Measurements from ENCODE around the gene CCPG1.

- TF ChIP-seq EZH2 (IDR thresholded peaks at IDR 0.05; ENCODE audit: borderline replicate concordance, low read length): no peak
- TF ChIP-seq CTCF (conservative IDR thresholded peaks at IDR 0.05 in 1 of 2, IDR thresholded peaks at IDR 0.05 in 1 of 2; ENCODE audit: extremely low read depth in 1 of 2, insufficient read depth in 1 of 2, low read depth in 1 of 2, low read length in 2 of 2): no peak
Observed at GRCh38 chr15:55358471-55358870, 49.7 kb downstream of the CCPG1 start.

Measured in mammary epithelial cell (primary cell).